SH-SY5Y (cell line): ENCODE data around the gene TBC1D14.

Source experiments
- GATA2 ChIP-seq: IDR thresholded peaks from 2 replicates; pipeline ENCODE4 v1.6.1; 2011; ENCODE audit warnings: mild to moderate bottlenecking, low read depth, low read length
- GATA3 ChIP-seq: IDR thresholded peaks from 2 replicates; pipeline ENCODE4 v1.6.1; 2011; ENCODE audit warnings: low read depth, mild to moderate bottlenecking, low read length, moderate library complexity

DNA sequence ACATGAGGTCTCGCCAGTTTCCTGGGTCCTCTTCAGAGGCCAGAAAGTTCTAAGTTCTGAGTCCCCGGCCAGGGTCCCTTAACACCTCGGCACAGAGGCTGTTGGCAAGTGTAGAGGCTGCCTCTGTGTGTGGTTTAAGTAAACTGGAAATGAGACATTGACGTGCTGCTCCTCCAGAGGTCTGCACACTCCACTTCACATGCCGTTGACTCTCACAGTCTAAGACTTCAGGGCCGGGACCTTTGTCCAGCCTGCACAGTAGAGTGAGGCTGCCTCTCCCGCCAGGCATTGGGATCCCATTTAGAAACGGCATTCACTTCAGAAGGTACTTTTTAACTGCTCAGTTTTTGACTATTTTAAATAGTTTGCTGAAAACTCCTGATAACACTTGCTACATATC lies 123.0 kb downstream of the TBC1D14 start:
- TF ChIP-seq GATA3 (no peak), GATA2 (no peak)
